Gastroesophageal sphincter (tissue), 4 donors: ENCODE results near the gene WDR27. TPM values are rescaled to one million over a fixed set of nuclear protein-coding genes. Genes with fewer than 3 reads are reported as not detected.

Experiments
- ATAC-seq: fragments of 150-250 bp; one replicate; pipeline ENCODE4 v1.9.1; 2016; ENCODE audit warnings: mild to moderate bottlenecking, moderate library complexity
- H3K27ac ChIP-seq, 4 donors: fragments of 200-600 bp; sonication (generic) in 3 of 4; 1 replicate in 3 of 4; 2 replicates in 1 of 4; pipeline ENCODE4 v1.5.1; 2016 to 2019
- H3K27me3 ChIP-seq: fragments of 200-600 bp; sonication (generic); one replicate; pipeline ENCODE4 v1.5.1; 2019
- H3K36me3 ChIP-seq, 2 donors: fragments of 200-600 bp; sonication (generic); one replicate each; pipeline ENCODE4 v1.5.1; 2019; ENCODE audit warnings: control low read depth in 1 of 2
- H3K4me1 ChIP-seq, 3 donors: fragments of 200-600 bp; sonication (generic); 1 replicate in 2 of 3; 2 replicates in 1 of 3; pipeline ENCODE4 v1.5.1; 2016 to 2019; ENCODE audit warnings: control low read depth in 2 of 3
- H3K4me3 ChIP-seq, 2 donors: fragments of 200-600 bp; sonication (generic); one replicate each; pipeline ENCODE4 v1.5.1; 2019; ENCODE audit warnings: mild to moderate bottlenecking in 1 of 2, moderate library complexity in 1 of 2
- H3K9me3 ChIP-seq, 3 donors: fragments of 200-600 bp; sonication (generic); one replicate each; pipeline ENCODE4 v1.5.1; 2017 to 2019; ENCODE audit warnings: control low read depth in 2 of 3
- EP300 ChIP-seq: sonication (generic); formaldehyde crosslinking; IDR thresholded peaks from one replicate; pipeline ENCODE4 v1.6.1; 2017; ENCODE audit warnings: antibody characterized with exemption, mild to moderate bottlenecking
- POLR2A ChIP-seq, 2 donors: fragments of 450-650 bp; IDR thresholded peaks; one replicate each; pipeline ENCODE4 v1.6.1; 2017; ENCODE audit warnings: antibody characterized with exemption in 2 of 2, mild to moderate bottlenecking in 2 of 2, moderate library complexity in 1 of 2
- POLR2AphosphoS5 ChIP-seq: sonication (generic); formaldehyde crosslinking; IDR thresholded peaks from one replicate; pipeline ENCODE4 v1.6.1; 2017; ENCODE audit warnings: antibody characterized with exemption
- WGBS, 2 donors: methylation state at CpG; one replicate each; pipeline ENCODE4 v1.1.5; 2018; ENCODE audit warnings: low coverage in 1 of 2; 5-methylcytosine and 5-hydroxymethylcytosine counted together
- total RNA-seq, 4 donors: library from RNA; depleted of rRNA; stranded (reverse); fragments of >200 nt; gene quantifications; one replicate each; pipeline ENCODE4 v1.1.0, GENCODE V29; 2016
- TF ChIP-seq, protein P1 (sequence below), 4 experiments: fragments of 200-600 bp in 2 of 4; fragments of 450-650 bp in 2 of 4; sonication (generic) in 1 of 4; IDR thresholded peaks; one replicate each; pipeline ENCODE4 v1.5.1; 2017 to 2019; ENCODE audit warnings: antibody characterized with exemption in 4 of 4, mild to moderate bottlenecking in 2 of 4, moderate library complexity in 2 of 4

Gene WDR27
- total RNA-seq, 4 donors from 2014 or later, result 10.0 to 35.0 (median 20.7) TPM

DNA sequence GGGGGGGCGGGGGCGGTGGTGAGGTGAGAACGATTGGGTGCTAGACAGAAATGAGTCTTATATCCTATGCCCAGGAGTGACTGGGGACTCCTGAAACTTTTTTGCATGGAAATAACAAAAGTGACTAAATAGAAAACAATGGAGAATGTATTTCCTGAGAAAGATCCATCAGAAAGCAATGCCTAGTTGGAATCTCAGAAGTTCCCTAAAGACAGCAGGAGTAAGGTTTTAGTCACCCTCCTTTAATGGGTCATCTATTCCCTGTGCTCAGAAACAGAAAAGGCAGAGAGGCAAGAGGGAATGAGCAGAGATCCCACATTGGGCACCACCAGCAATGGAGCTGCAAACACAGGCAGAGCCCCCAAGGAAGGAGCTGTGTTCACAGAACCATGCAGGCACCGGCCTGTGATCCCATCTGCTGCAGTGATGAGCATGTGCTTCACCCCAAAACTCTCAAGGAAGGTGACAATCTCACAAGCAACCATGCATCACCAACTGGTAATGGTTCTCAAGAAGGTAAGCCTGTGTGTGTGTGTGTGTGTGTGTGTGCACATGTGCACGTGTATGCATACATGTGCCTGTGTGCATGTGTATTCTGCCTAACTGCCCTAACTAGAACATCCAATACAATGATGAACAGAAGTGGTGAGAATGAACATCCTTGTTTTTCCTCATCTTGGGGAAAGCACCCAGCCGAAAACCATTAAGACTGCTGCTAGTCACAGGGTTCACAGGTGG lies 168.4 kb downstream of the WDR27 start:
- Histone ChIP-seq H3K4me3 (no peak overlapping the region), H3K27me3 (no peaks in the 10 kb centered on the region), H3K27ac (no peak overlapping the region), H3K9me3 (peaks cover 0 to 33% (median 0%) of the 10 kb centered on the region in 3 donors), H3K36me3 (no peaks in the 10 kb centered on the region), H3K4me1 (peaks cover 6 to 29% (median 8%) of the 10 kb centered on the region in 3 donors)
- TF ChIP-seq POLR2A (IDR thresholded peaks at IDR 0.05), result no peak
- TF ChIP-seq POLR2AphosphoS5, result no peak
- no peak for TF ChIP-seq EP300
- TF ChIP-seq, protein P1, sequence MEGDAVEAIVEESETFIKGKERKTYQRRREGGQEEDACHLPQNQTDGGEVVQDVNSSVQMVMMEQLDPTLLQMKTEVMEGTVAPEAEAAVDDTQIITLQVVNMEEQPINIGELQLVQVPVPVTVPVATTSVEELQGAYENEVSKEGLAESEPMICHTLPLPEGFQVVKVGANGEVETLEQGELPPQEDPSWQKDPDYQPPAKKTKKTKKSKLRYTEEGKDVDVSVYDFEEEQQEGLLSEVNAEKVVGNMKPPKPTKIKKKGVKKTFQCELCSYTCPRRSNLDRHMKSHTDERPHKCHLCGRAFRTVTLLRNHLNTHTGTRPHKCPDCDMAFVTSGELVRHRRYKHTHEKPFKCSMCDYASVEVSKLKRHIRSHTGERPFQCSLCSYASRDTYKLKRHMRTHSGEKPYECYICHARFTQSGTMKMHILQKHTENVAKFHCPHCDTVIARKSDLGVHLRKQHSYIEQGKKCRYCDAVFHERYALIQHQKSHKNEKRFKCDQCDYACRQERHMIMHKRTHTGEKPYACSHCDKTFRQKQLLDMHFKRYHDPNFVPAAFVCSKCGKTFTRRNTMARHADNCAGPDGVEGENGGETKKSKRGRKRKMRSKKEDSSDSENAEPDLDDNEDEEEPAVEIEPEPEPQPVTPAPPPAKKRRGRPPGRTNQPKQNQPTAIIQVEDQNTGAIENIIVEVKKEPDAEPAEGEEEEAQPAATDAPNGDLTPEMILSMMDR (IDR thresholded peaks at IDR 0.05), result no peak
- 100% methylated on average over 1 to 4 of the region's 6 CpGs for WGBS, 2 donors
- ATAC-seq, result no peak

DNA sequence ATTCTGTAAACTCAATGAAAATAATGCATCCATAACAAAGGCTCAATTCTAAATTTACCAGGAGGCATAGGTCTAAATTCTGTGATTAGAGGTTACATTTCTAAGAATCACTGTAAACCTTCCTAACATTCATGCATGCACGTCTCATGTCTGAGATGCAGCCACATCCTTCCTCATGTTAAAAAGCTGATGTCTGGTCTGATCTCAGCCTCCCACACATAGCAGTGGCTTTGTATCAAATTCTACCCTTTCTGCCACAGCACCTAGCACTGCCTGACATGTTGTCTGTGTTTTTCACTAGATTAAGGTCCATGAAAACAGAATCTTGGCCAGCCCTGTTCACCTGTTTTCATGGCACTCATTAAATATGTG lies 171.1 kb downstream of the WDR27 start:
- Histone ChIP-seq H3K4me1 (peaks cover 6 to 33% (median 9%) of the 10 kb centered on the region in 3 donors), H3K36me3 (no peaks in the 10 kb centered on the region), H3K4me3 (no peak overlapping the region), H3K27ac (peak overlapping the region; percentile 74 to 87 (median 76)), H3K27me3 (no peaks in the 10 kb centered on the region), H3K9me3 (peaks cover 0 to 20% (median 0%) of the 10 kb centered on the region in 3 donors)
- no peak for ATAC-seq
- TF ChIP-seq POLR2A (IDR thresholded peaks at IDR 0.05) (no peak), POLR2AphosphoS5 (no peak), EP300 (no peak)
- TF ChIP-seq, protein P1 (IDR thresholded peaks at IDR 0.05), result no peak
- 50 to 75% methylated on average over 1 of the region's 1 CpG for WGBS, 2 donors

DNA sequence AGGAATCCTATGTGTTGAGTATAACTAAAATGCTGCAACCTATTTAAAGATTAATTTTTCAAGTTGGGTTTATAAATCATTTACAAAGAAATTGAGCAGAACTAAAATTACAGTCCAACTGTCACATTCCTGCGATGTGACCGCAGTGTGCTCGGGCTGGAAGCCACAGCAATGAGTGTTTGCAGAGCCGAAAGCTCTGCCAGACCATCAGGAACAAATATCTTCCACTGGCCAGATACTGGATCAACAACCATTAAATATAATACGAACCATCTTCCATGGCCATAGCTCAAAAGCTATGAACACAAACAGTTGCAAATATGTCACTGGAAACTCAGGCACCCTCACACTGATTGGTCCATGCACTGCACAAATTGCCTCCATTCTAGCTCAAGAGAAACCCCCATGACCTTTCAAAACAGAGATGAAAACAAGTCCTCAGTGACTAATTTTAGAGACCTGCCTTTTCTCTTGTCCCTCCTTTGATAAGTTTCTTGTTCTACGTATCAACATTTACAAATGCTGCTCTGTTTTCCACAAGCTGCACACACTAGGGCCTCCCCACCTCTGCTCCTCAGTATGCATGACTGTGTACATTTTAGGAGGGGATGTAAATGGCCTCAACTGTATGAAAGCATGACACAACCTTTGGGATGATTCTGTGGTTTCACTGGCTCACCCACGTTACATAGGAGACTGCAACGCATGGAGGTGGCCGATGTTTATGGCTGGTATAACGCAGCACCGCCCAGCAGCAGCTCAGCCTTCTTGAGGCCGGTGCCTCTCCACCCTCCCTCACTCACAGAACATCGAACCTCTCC lies 171.7 kb downstream of the WDR27 start:
- Histone ChIP-seq H3K36me3 (no peaks in the 10 kb centered on the region), H3K4me3 (no peak overlapping the region), H3K4me1 (peaks cover 6 to 33% (median 9%) of the 10 kb centered on the region in 3 donors), H3K27me3 (no peaks in the 10 kb centered on the region), H3K27ac (peak overlapping the region; percentile 74 to 87 (median 76)), H3K9me3 (peaks cover 0 to 15% (median 0%) of the 10 kb centered on the region in 3 donors)
- ATAC-seq, result peak; percentile 94
- TF ChIP-seq POLR2AphosphoS5 (peak; percentile 88), EP300 (no peak), POLR2A (IDR thresholded peaks at IDR 0.05) (no peak)
- TF ChIP-seq, protein P1 (IDR thresholded peaks at IDR 0.05), result no peak
- WGBS, 2 donors, result 17 to 27% methylated on average over 6 to 12 of the region's 13 CpGs

DNA sequence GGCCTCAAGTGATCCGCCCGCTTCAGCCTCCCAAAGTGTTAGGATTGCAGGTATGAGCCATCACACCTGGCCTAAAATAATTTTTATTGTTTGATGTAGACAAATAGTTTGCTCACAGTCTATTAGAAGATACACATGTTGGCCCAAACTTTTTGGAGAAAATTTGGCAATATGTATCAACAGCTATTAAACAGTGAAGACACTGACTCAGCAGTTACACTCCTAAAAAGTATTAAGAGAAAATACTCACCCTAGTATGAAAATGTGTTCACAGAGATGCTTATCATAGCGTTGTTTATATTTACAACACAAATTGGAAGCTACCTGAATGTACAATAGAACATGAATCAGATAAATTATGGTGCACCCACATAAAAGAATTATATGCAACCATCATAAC lies 173.1 kb downstream of the WDR27 start:
- Histone ChIP-seq H3K4me1 (peaks cover 6 to 33% (median 9%) of the 10 kb centered on the region in 3 donors), H3K9me3 (peaks cover 0 to 7% (median 0%) of the 10 kb centered on the region in 3 donors), H3K36me3 (no peaks in the 10 kb centered on the region), H3K27ac (peak overlapping the region in 3 of 4 donors; percentile 56 to 75 (median 62)), H3K27me3 (no peaks in the 10 kb centered on the region), H3K4me3 (no peak overlapping the region)
- TF ChIP-seq, protein P1 (IDR thresholded peaks at IDR 0.05), result no peak
- TF ChIP-seq POLR2A (IDR thresholded peaks at IDR 0.05) (no peak), POLR2AphosphoS5 (no peak), EP300 (no peak)
- WGBS, 2 donors, result 94 to 95% methylated on average over 3 of the region's 3 CpGs
- no peak for ATAC-seq
